Measurements from ENCODE around the gene RAD51C. TPM values are rescaled to one million over a fixed set of nuclear protein-coding genes. Genes with fewer than 3 reads are reported as not detected.

RAD51C gene
- total RNA-seq, 2 donors from 2014 or later = 30.4 to 32.5 TPM

- WGBS = 84% methylated on average over 8 of the region's 8 CpGs
- H3K36me3 ChIP-seq = no peaks in the 10 kb centered on the region
- H3K27me3 ChIP-seq (replicated peaks; ENCODE audit: insufficient read depth) = no peaks in the 10 kb centered on the region
- no peaks in the 10 kb centered on the region for H3K9me3 ChIP-seq
- TF ChIP-seq POLR2A (IDR thresholded peaks at IDR 0.05) = no peak
- TF ChIP-seq POLR2AphosphoS5 (IDR thresholded peaks at IDR 0.05) = no peak
- TF ChIP-seq CTCF (IDR thresholded peaks at IDR 0.05) = no peak
- no peak overlapping the region for H3K27ac ChIP-seq
- intact Hi-C loops (cut with DNase I) = no loop called here
- H3K4me1 ChIP-seq (replicated peaks) = no peaks in the 10 kb centered on the region
- no peak for DNase-seq (ENCODE audit: low spot score)
- no peak overlapping the region for H3K4me3 ChIP-seq
Observed at GRCh38 chr17:58758890-58759289, 66.5 kb downstream of the RAD51C start.

DNA sequence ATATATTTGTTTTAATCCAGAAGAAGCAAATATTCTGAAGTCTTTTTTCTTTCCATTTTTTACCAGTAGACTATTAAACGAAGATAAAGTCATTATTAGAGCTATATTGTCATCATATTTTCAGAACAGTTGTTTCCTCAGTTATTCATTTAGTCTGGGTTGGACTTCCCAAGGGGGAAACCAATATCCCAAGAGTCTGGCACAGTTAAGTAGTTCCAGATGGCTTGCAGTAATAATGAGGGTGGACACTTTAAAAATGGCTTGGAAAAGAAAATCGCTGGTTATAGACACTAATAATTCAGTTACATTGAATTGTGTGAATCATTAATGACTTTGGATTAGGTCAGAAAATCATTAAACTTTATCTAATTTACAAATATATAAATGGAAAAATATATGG lies 67.1 kb downstream of the RAD51C start:
- no peak overlapping the region for H3K4me3 ChIP-seq
- TF ChIP-seq CTCF (IDR thresholded peaks at IDR 0.05) (no peak), POLR2A (IDR thresholded peaks at IDR 0.05) (no peak), POLR2AphosphoS5 (IDR thresholded peaks at IDR 0.05) (no peak)
- 69% methylated on average over 2 of the region's 2 CpGs for WGBS
- H3K27me3 ChIP-seq (replicated peaks; ENCODE audit: insufficient read depth) = no peaks in the 10 kb centered on the region
- no peaks in the 10 kb centered on the region for H3K9me3 ChIP-seq
- H3K27ac ChIP-seq = no peak overlapping the region
- DNase-seq (ENCODE audit: low spot score) = no peak
- intact Hi-C loops (cut with DNase I) = no loop called here
- H3K4me1 ChIP-seq (replicated peaks) = no peaks in the 10 kb centered on the region
- no peaks in the 10 kb centered on the region for H3K36me3 ChIP-seq

DNA sequence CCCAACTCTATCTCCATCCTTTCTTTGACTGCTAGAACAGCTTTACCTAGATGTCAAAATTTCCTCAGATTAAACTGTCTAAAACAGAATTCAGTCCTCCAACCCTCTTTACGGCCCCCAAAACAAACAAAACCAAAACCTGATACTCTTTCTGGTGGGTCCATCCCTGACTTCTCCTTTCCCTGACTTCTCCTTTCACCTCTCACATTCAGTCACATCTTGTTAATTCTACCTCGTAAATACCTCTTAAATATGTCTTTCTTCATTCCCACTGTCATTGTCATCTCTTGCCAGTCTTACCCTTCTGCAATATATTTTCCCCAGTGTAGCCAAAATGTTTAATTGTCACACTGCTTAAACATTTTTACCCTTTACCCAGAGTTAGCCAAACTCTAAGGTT lies 67.8 kb downstream of the RAD51C start:
- no peak overlapping the region for H3K27ac ChIP-seq
- 41% methylated on average over 2 of the region's 2 CpGs for WGBS
- no peak for DNase-seq (ENCODE audit: low spot score)
- no peak overlapping the region for H3K4me3 ChIP-seq
- intact Hi-C loops (cut with DNase I) = no loop called here
- H3K27me3 ChIP-seq (replicated peaks; ENCODE audit: insufficient read depth) = no peaks in the 10 kb centered on the region
- TF ChIP-seq POLR2AphosphoS5 (IDR thresholded peaks at IDR 0.05) (no peak), POLR2A (IDR thresholded peaks at IDR 0.05) (no peak), CTCF (IDR thresholded peaks at IDR 0.05) (no peak)
- no peaks in the 10 kb centered on the region for H3K36me3 ChIP-seq
- no peaks in the 10 kb centered on the region for H3K4me1 ChIP-seq (replicated peaks)
- H3K9me3 ChIP-seq = no peaks in the 10 kb centered on the region

DNA sequence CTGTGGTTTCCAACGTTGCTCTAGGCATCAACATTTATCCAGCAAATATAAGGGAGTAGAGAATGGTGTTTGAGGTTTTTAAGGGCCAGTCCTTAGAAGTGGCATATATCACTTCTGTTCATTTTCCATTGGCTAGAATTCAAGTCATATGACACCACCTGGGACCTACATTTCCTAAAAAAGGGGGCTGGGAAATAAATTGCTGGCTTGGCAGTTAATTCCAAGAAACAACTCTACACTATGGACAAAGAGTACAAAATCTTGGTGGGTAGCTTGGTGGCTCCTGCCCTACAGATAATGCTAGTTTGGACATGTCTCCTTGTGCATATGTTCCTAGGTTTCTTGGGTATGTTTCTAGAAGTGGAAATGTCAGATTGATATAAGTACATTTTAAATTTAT lies 70.9 kb downstream of the RAD51C start:
- 32% methylated on average over 1 of the region's 1 CpG for WGBS

More for the DNA sequence above, 70.9 kb downstream of the RAD51C start:
- no peaks in the 10 kb centered on the region for H3K27me3 ChIP-seq (replicated peaks; ENCODE audit: insufficient read depth)
- no peak overlapping the region for H3K27ac ChIP-seq
- no peak overlapping the region for H3K4me3 ChIP-seq
- DNase-seq (ENCODE audit: low spot score) = no peak
- no peaks in the 10 kb centered on the region for H3K4me1 ChIP-seq (replicated peaks)
- no peak for TF ChIP-seq CTCF (IDR thresholded peaks at IDR 0.05)
- TF ChIP-seq POLR2A (IDR thresholded peaks at IDR 0.05) = no peak
- no peak for TF ChIP-seq POLR2AphosphoS5 (IDR thresholded peaks at IDR 0.05)
- no peaks in the 10 kb centered on the region for H3K9me3 ChIP-seq
- intact Hi-C loops (cut with DNase I) = no loop called here
- no peaks in the 10 kb centered on the region for H3K36me3 ChIP-seq

Measured in prostate gland (tissue), 2 donors.